Measurements from ENCODE around the gene PTPN14.

Gene PTPN14

GRCh38 chr1:214305164-214305751, 246.1 kb downstream of the PTPN14 start:
- DNase-seq (ENCODE audit: low spot score), result no peak

- no peak for DNase-seq (ENCODE audit: low spot score)
Measured at GRCh38 chr1:214303141-214303930, 248.1 kb downstream of the PTPN14 start.

DNA sequence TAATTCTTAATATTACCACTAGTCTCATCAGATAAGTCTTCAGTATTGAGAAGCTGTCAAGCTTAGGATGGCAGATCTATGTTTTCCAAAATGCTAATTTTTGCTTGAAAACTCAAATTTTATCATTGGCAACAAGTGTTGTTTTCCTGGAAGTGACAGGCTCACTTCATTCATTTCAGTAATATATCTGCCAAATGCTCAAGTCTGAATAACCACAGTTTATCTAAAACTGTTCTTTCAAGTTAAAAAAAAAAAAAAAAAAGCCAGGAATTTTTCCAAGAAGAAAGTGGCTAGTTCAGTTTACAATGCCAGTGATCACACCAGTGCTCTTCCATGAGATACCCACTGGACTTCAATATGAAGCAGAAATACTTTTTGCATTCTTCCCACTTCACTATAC, 249.9 kb downstream of the PTPN14 start:
- no peak for DNase-seq (ENCODE audit: low spot score)

DNA sequence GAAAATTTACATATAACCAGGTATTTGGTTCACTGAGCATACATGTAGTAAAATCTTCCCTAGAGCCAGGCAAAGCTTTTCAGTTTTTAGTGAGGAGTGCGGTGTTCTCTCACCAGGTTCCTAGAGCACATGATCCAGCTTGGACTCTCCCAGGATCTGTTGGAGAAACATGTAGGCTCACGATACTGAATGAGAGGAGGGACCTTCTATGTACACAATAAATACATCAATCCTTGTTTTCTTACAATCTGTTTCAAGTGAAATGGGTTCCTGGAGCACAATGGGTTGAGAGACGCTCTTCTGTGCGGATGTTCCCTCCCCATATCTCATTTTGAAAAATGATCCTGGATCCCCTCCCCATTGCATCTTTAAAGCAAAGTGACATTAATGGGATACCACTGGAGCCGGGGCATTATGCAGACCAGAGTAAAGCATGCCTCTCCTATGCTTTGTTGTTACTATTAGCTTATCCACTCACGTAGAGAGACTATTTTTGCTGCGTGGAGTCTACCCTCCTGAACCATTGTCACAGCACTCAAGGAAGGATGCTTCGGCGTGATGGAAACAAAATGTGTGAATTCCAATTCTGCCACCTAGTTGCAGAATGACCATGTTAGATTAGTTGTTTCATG, 251.1 kb downstream of the PTPN14 start:
- no peak for DNase-seq (ENCODE audit: low spot score)
